SK-N-SH treated with all-trans-retinoic acid at 6 μM for 48 hours (cell line): ENCODE measurements around the gene TTLL13.

Experiments used
- CSDC2 ChIP-seq: fragments of 250-450 bp; sonication (Bioruptor Pico); IDR thresholded peaks from 2 replicates; pipeline ENCODE4 v1.5.0; 2020; ENCODE audit warnings: mild to moderate bottlenecking, moderate library complexity
- ESRRG ChIP-seq: fragments of 250-450 bp; sonication (Bioruptor Pico); IDR thresholded peaks from 2 replicates; pipeline ENCODE4 v1.6.1; 2021; ENCODE audit warnings: mild to moderate bottlenecking
- GLIS3 ChIP-seq: fragments of 250-450 bp; sonication (Bioruptor Pico); IDR thresholded peaks from 2 replicates; pipeline ENCODE4 v1.5.0; 2020; ENCODE audit warnings: mild to moderate bottlenecking, moderate library complexity
- SNAI2 ChIP-seq: fragments of 250-450 bp; sonication (Bioruptor Pico); IDR thresholded peaks from 2 replicates; pipeline ENCODE4 v1.5.0; 2020; ENCODE audit warnings: mild to moderate bottlenecking, moderate library complexity
- TCF4 ChIP-seq: fragments of 250-450 bp; sonication (Bioruptor Pico); IDR thresholded peaks from 2 replicates; pipeline ENCODE4 v1.8.0; 2021; ENCODE audit warnings: mild to moderate bottlenecking, moderate library complexity, borderline replicate concordance
- ZNF8 ChIP-seq: fragments of 450-650 bp; formaldehyde crosslinking; IDR thresholded peaks from 2 replicates; pipeline ENCODE4 v1.5.0; 2020; ENCODE audit warnings: mild to moderate bottlenecking, moderate library complexity

DNA sequence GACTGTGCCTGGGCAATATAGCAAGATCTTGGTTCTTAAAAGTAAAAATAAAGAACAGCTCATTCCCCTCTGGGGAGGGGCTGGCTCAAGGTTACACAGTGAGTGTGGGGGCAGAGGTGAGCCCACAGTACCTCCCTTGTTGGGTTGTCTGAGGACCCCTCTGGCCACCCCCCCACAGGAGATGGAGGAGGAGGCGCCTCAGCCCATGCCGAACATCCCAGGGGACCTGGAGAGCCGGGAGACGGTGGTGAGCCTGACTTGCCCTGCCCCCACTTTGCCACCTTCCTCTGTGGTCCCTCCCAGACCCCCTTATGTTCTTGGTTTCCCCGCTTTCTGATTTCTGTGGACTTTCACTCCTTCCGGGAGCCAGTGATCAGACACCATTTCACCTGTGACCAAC is 44.8 kb downstream of the TTLL13 start:
- TF ChIP-seq ESRRG: no peak
- TF ChIP-seq TCF4 (CRISPR knock-in tag): no peak
- TF ChIP-seq CSDC2: no peak
- TF ChIP-seq GLIS3 (CRISPR knock-in tag): no peak
- no peak for TF ChIP-seq ZNF8 (CRISPR knock-in tag)
- no peak for TF ChIP-seq SNAI2 (CRISPR knock-in tag)
